ENCODE data around the gene BBX.

BBX gene

DNA sequence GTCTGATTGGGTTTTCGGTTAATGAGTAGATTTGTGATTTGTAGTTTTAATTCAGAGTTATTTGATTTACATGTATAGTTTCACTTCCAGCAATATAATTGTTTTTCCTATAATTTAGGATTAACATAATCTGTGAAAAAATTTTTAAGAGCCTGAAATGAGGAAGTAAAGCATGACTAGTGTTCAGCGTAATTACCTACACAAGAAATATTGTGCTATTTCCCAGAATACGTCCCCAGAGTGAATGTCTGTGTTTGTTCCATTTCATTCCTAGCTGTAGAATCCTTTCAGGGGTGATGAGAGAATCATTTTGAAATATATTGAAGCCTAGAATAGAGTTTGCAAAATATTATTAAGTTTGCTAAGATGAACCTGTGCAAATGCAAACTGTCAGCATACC is 247.1 kb downstream of the BBX start:
- Histone ChIP-seq H2BK15ac (replicated peaks; ENCODE audit: low read depth) (no peak overlapping the region), H3K27ac (ENCODE audit: low read depth, low read length) (no peak overlapping the region), H2AK5ac (ENCODE audit: low read length) (no peak overlapping the region), H3K4me3 (ENCODE audit: low read length) (no peak overlapping the region), H2BK5ac (ENCODE audit: low read length) (no peak overlapping the region), H3K27me3 (ENCODE audit: insufficient read depth, low read length, poor library complexity) (no peaks in the 10 kb centered on the region), H3K9ac (ENCODE audit: low read length) (no peak overlapping the region), H4K8ac (ENCODE audit: low read depth, low read length) (no peak overlapping the region), H3K36me3 (ENCODE audit: control insufficient read depth, insufficient read depth, low read length) (no peaks in the 10 kb centered on the region), H3K79me1 (ENCODE audit: low read length) (no peaks in the 10 kb centered on the region), H3K4ac (ENCODE audit: low read depth, low read length) (no peak overlapping the region), H4K5ac (ENCODE audit: low read length) (no peak overlapping the region), H3K4me1 (ENCODE audit: control insufficient read depth, low read depth, low read length) (no peaks in the 10 kb centered on the region), H3K56ac (ENCODE audit: low read length) (no peak overlapping the region), H3K23ac (ENCODE audit: low read length) (no peak overlapping the region), H2BK120ac (ENCODE audit: low read depth, low read length) (no peak overlapping the region), H3K18ac (ENCODE audit: low read length) (no peak overlapping the region), H3K79me2 (ENCODE audit: control insufficient read depth, insufficient read depth, low read length) (no peaks in the 10 kb centered on the region), H3K4me2 (ENCODE audit: low read length) (no peak overlapping the region)
- DNase-seq = no peak
- WGBS (ENCODE audit: extremely low coverage, insufficient coverage, low lambda C conversion rate) = no CpG with 5 or more reads among the region's 3 CpGs

GRCh38 chr3:107772016-107772415 is 249.3 kb downstream of the BBX start:
- Histone ChIP-seq H3K4me1 (ENCODE audit: control insufficient read depth, low read depth, low read length) (no peaks in the 10 kb centered on the region), H3K23ac (ENCODE audit: low read length) (no peak overlapping the region), H4K5ac (ENCODE audit: low read length) (no peak overlapping the region), H2BK5ac (ENCODE audit: low read length) (no peak overlapping the region), H3K79me1 (ENCODE audit: low read length) (no peaks in the 10 kb centered on the region), H3K4ac (ENCODE audit: low read depth, low read length) (no peak overlapping the region), H3K79me2 (ENCODE audit: control insufficient read depth, insufficient read depth, low read length) (no peaks in the 10 kb centered on the region), H2BK15ac (replicated peaks; ENCODE audit: low read depth) (no peak overlapping the region), H2BK120ac (ENCODE audit: low read depth, low read length) (no peak overlapping the region), H3K4me3 (ENCODE audit: low read length) (no peak overlapping the region), H3K18ac (ENCODE audit: low read length) (no peak overlapping the region), H3K9ac (ENCODE audit: low read length) (no peak overlapping the region), H3K27me3 (ENCODE audit: insufficient read depth, low read length, poor library complexity) (no peaks in the 10 kb centered on the region), H4K8ac (ENCODE audit: low read depth, low read length) (no peak overlapping the region), H3K36me3 (ENCODE audit: control insufficient read depth, insufficient read depth, low read length) (no peaks in the 10 kb centered on the region), H3K56ac (ENCODE audit: low read length) (no peak overlapping the region), H3K27ac (ENCODE audit: low read depth, low read length) (no peak overlapping the region), H3K4me2 (ENCODE audit: low read length) (no peak overlapping the region), H2AK5ac (ENCODE audit: low read length) (no peak overlapping the region)
- no CpG with 5 or more reads among the region's 6 CpGs for whole genome bisulfite sequencing (ENCODE audit: extremely low coverage, insufficient coverage, low lambda C conversion rate)
- DNase-seq = no peak

DNA sequence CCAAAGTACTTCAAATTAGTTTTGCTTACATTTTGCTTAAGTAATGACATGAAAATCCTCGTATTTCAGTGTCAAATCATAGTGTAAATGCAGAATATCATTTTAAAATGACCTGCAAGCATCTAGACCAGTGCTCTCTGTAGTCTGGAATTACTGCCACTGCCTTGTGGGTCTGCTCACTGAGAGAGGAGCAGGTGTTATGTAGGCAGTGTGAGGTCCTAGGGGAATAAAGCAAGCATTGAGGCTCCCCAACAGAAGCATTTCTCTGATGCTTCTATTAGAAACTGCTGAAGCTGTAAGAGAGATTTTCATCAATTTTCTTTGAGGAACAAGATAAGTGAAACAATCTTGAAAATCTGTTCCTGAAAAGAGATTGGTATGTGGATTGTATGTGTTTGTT is 253.2 kb downstream of the BBX start:
- no peak overlapping the region for H2BK5ac ChIP-seq (ENCODE audit: low read length)
- no peak overlapping the region for H3K4ac ChIP-seq (ENCODE audit: low read depth, low read length)
- no CpG with 5 or more reads among the region's 1 CpG for WGBS (ENCODE audit: extremely low coverage, insufficient coverage, low lambda C conversion rate)

GRCh38 chr3:107781253-107781652 is 258.5 kb downstream of the BBX start:
- Histone ChIP-seq H2BK5ac (ENCODE audit: low read length) (no peak overlapping the region), H3K79me2 (ENCODE audit: control insufficient read depth, insufficient read depth, low read length) (no peaks in the 10 kb centered on the region), H3K4me3 (ENCODE audit: low read length) (no peak overlapping the region), H3K4me2 (ENCODE audit: low read length) (no peak overlapping the region), H4K8ac (ENCODE audit: low read depth, low read length) (no peak overlapping the region), H2AK5ac (ENCODE audit: low read length) (no peak overlapping the region), H3K4ac (ENCODE audit: low read depth, low read length) (no peak overlapping the region), H3K27me3 (ENCODE audit: insufficient read depth, low read length, poor library complexity) (no peaks in the 10 kb centered on the region), H3K23ac (ENCODE audit: low read length) (no peak overlapping the region), H4K5ac (ENCODE audit: low read length) (no peak overlapping the region), H3K4me1 (ENCODE audit: control insufficient read depth, low read depth, low read length) (no peaks in the 10 kb centered on the region), H3K9ac (ENCODE audit: low read length) (no peak overlapping the region), H3K36me3 (ENCODE audit: control insufficient read depth, insufficient read depth, low read length) (no peaks in the 10 kb centered on the region), H3K56ac (ENCODE audit: low read length) (no peak overlapping the region), H2BK120ac (ENCODE audit: low read depth, low read length) (no peak overlapping the region), H3K27ac (ENCODE audit: low read depth, low read length) (no peak overlapping the region), H3K79me1 (ENCODE audit: low read length) (no peaks in the 10 kb centered on the region), H2BK15ac (replicated peaks; ENCODE audit: low read depth) (no peak overlapping the region), H3K18ac (ENCODE audit: low read length) (no peak overlapping the region)
- DNase-seq = no peak
- WGBS (ENCODE audit: extremely low coverage, insufficient coverage, low lambda C conversion rate) = no CpG with 5 or more reads among the region's 1 CpG

More for the DNA sequence above, 253.2 kb downstream of the BBX start:
- Histone ChIP-seq H2BK120ac (ENCODE audit: low read depth, low read length) (no peak overlapping the region), H3K4me2 (ENCODE audit: low read length) (no peak overlapping the region), H3K79me1 (ENCODE audit: low read length) (no peaks in the 10 kb centered on the region), H3K4me3 (ENCODE audit: low read length) (no peak overlapping the region), H4K5ac (ENCODE audit: low read length) (no peak overlapping the region), H2AK5ac (ENCODE audit: low read length) (no peak overlapping the region), H3K23ac (ENCODE audit: low read length) (no peak overlapping the region), H2BK15ac (replicated peaks; ENCODE audit: low read depth) (no peak overlapping the region), H3K27me3 (ENCODE audit: insufficient read depth, low read length, poor library complexity) (no peaks in the 10 kb centered on the region), H3K36me3 (ENCODE audit: control insufficient read depth, insufficient read depth, low read length) (no peaks in the 10 kb centered on the region), H3K4me1 (ENCODE audit: control insufficient read depth, low read depth, low read length) (no peaks in the 10 kb centered on the region), H3K9ac (ENCODE audit: low read length) (no peak overlapping the region), H3K56ac (ENCODE audit: low read length) (no peak overlapping the region), H3K18ac (ENCODE audit: low read length) (no peak overlapping the region), H3K79me2 (ENCODE audit: control insufficient read depth, insufficient read depth, low read length) (no peaks in the 10 kb centered on the region), H4K8ac (ENCODE audit: low read depth, low read length) (no peak overlapping the region), H3K27ac (ENCODE audit: low read depth, low read length) (no peak overlapping the region)
- no peak for DNase-seq

- no peak for DNase-seq
- Histone ChIP-seq H3K36me3 (ENCODE audit: control insufficient read depth, insufficient read depth, low read length) (no peaks in the 10 kb centered on the region), H2AK5ac (ENCODE audit: low read length) (no peak overlapping the region), H3K4me3 (ENCODE audit: low read length) (no peak overlapping the region), H2BK5ac (ENCODE audit: low read length) (no peak overlapping the region), H3K23ac (ENCODE audit: low read length) (no peak overlapping the region), H3K79me1 (ENCODE audit: low read length) (no peaks in the 10 kb centered on the region), H2BK15ac (replicated peaks; ENCODE audit: low read depth) (no peak overlapping the region), H4K8ac (ENCODE audit: low read depth, low read length) (no peak overlapping the region), H3K79me2 (ENCODE audit: control insufficient read depth, insufficient read depth, low read length) (no peaks in the 10 kb centered on the region), H3K4me1 (ENCODE audit: control insufficient read depth, low read depth, low read length) (no peaks in the 10 kb centered on the region), H3K27me3 (ENCODE audit: insufficient read depth, low read length, poor library complexity) (no peaks in the 10 kb centered on the region), H4K5ac (ENCODE audit: low read length) (no peak overlapping the region), H3K4ac (ENCODE audit: low read depth, low read length) (no peak overlapping the region), H3K4me2 (ENCODE audit: low read length) (no peak overlapping the region), H3K56ac (ENCODE audit: low read length) (no peak overlapping the region), H3K18ac (ENCODE audit: low read length) (no peak overlapping the region), H3K27ac (ENCODE audit: low read depth, low read length) (no peak overlapping the region), H3K9ac (ENCODE audit: low read length) (no peak overlapping the region), H2BK120ac (ENCODE audit: low read depth, low read length) (no peak overlapping the region)
- WGBS (ENCODE audit: extremely low coverage, insufficient coverage, low lambda C conversion rate) = no CpG with 5 or more reads among the region's 2 CpGs
These were observed 259.3 kb downstream of the BBX start for GRCh38 chr3:107782054-107782453.

GRCh38 chr3:107790612-107791011 is 267.9 kb downstream of the BBX start:
- no peaks in the 10 kb centered on the region for H3K4me1 ChIP-seq (ENCODE audit: control insufficient read depth, low read depth, low read length)
- H3K27me3 ChIP-seq (ENCODE audit: insufficient read depth, low read length, poor library complexity) = no peaks in the 10 kb centered on the region
- DNase-seq = no peak

More at GRCh38 chr3:107790612-107791011, 267.9 kb downstream of the BBX start:
- no peak overlapping the region for H4K5ac ChIP-seq (ENCODE audit: low read length)
- H4K8ac ChIP-seq (ENCODE audit: low read depth, low read length) = no peak overlapping the region
- no peak overlapping the region for H3K56ac ChIP-seq (ENCODE audit: low read length)
- no peak overlapping the region for H3K4me3 ChIP-seq (ENCODE audit: low read length)
- H3K36me3 ChIP-seq (ENCODE audit: control insufficient read depth, insufficient read depth, low read length) = no peaks in the 10 kb centered on the region
- H3K27ac ChIP-seq (ENCODE audit: low read depth, low read length) = no peak overlapping the region
- H3K79me2 ChIP-seq (ENCODE audit: control insufficient read depth, insufficient read depth, low read length) = no peaks in the 10 kb centered on the region
- H3K4me2 ChIP-seq (ENCODE audit: low read length) = no peak overlapping the region
- no peak overlapping the region for H2BK120ac ChIP-seq (ENCODE audit: low read depth, low read length)
- no peak overlapping the region for H3K4ac ChIP-seq (ENCODE audit: low read depth, low read length)
- H3K23ac ChIP-seq (ENCODE audit: low read length) = no peak overlapping the region
- H2AK5ac ChIP-seq (ENCODE audit: low read length) = no peak overlapping the region
- no peak overlapping the region for H2BK5ac ChIP-seq (ENCODE audit: low read length)
- H3K79me1 ChIP-seq (ENCODE audit: low read length) = no peaks in the 10 kb centered on the region
- H3K9ac ChIP-seq (ENCODE audit: low read length) = no peak overlapping the region
- no peak overlapping the region for H3K18ac ChIP-seq (ENCODE audit: low read length)
- no peak overlapping the region for H2BK15ac ChIP-seq (replicated peaks; ENCODE audit: low read depth)
- no CpG with 5 or more reads among the region's 6 CpGs for WGBS (ENCODE audit: extremely low coverage, insufficient coverage, low lambda C conversion rate)
